B cell (primary cell): Measurements from ENCODE around the gene CDT1. TPM values are rescaled to one million over a fixed set of nuclear protein-coding genes. Genes with fewer than 3 reads are reported as not detected.

Experiments used
- ATAC-seq: fragments of 200-7000 bp; cut with Tn5 transposase; one replicate; pipeline ENCODE4 v1.10.0; 2021; ENCODE audit warnings: low read depth, mild to moderate bottlenecking, moderate number of reproducible peaks, moderate library complexity
- CTCF ChIA-PET: fragments of 350-600 bp; sonication (Branson Sonifier 250); formaldehyde crosslinking; loops from one replicate; lab custom pipeline; 2021; ENCODE audit warnings: antibody characterized with exemption, inconsistent platforms; lab: Charles Lee
- POLR2A ChIA-PET: fragments of 350-600 bp; sonication (Branson Sonifier 250); formaldehyde crosslinking; loops from one replicate; lab custom pipeline; 2021; ENCODE audit warnings: antibody characterized with exemption; lab: Charles Lee
- DNase-seq: peaks from one replicate; pipeline ENCODE4 v3.0.0; 2013
- H2AFZ ChIP-seq: 2 replicates; pipeline ENCODE4 v1.6.1; 2012; ENCODE audit warnings: mild to moderate bottlenecking, low read depth, low read length; ENCODE audit not compliant: insufficient read depth, poor library complexity, severe bottlenecking
- H3K27ac ChIP-seq, 2 donors: 1 replicate in 1 of 2; 2 replicates in 1 of 2; pipeline ENCODE4 v1.5.1; 2012 to 2013; ENCODE audit warnings: low read length in 2 of 2, mild to moderate bottlenecking in 2 of 2, moderate library complexity in 1 of 2
- H3K27me3 ChIP-seq, 4 experiments: fragments of 200-600 bp in 1 of 4; sonication (generic) in 1 of 4; replicated peaks in 1 of 4; 1 replicate in 2 of 4; 2 replicates in 2 of 4; pipeline versions ENCODE4 v1.6.1 to v1.7.0; 2013 to 2016; ENCODE audit warnings: low read length in 3 of 4, mild to moderate bottlenecking in 2 of 4, mixed read lengths in 1 of 4, moderate library complexity in 1 of 4; ENCODE audit not compliant: insufficient read depth in 4 of 4, control insufficient read depth in 3 of 4; ENCODE audit errors: control extremely low read depth in 1 of 4
- H3K36me3 ChIP-seq, 2 experiments: replicated peaks in 1 of 2; 1 replicate in 1 of 2; 2 replicates in 1 of 2; pipeline versions ENCODE4 v1.6.1 to v1.7.1; 2013; ENCODE audit warnings: low read length in 1 of 2; ENCODE audit not compliant: insufficient read depth in 2 of 2, control insufficient read depth in 1 of 2; ENCODE audit errors: control extremely low read depth in 1 of 2, extremely low read depth in 1 of 2
- H3K4me1 ChIP-seq, 2 donors: fragments of 200-600 bp in 1 of 2; sonication (generic) in 1 of 2; 1 replicate in 1 of 2; 2 replicates in 1 of 2; pipeline versions ENCODE4 v1.5.1 to v1.6.1; 2013 to 2017; ENCODE audit warnings: low read length in 2 of 2; ENCODE audit not compliant: control insufficient read depth in 2 of 2, insufficient read depth in 2 of 2
- H3K4me2 ChIP-seq: replicated peaks from 2 replicates; pipeline ENCODE3; 2012; ENCODE audit warnings: mild to moderate bottlenecking, low read depth, low read length; ENCODE audit not compliant: poor library complexity, severe bottlenecking
- H3K4me3 ChIP-seq, 5 experiments: fragments of 200-600 bp in 1 of 5; sonication (generic) in 1 of 5; 1 replicate in 3 of 5; 2 replicates in 2 of 5; pipeline versions ENCODE4 v1.5.1 to v1.7.0; 2011 to 2016; ENCODE audit warnings: low read length in 4 of 5, mild to moderate bottlenecking in 4 of 5, low read depth in 2 of 5, control low read depth in 1 of 5, moderate library complexity in 1 of 5; ENCODE audit not compliant: insufficient read depth in 1 of 5; ENCODE audit errors: control extremely low read depth in 1 of 5, extremely low read depth in 1 of 5
- H3K79me2 ChIP-seq: fragments of 200-600 bp; sonication (generic); one replicate; pipeline ENCODE4 v1.6.0; 2016; ENCODE audit warnings: low read length; ENCODE audit not compliant: control insufficient read depth, insufficient read depth
- H3K9ac ChIP-seq: fragments of 200-600 bp; sonication (generic); 2 replicates; pipeline ENCODE4 v1.6.1; 2017; ENCODE audit warnings: mild to moderate bottlenecking, low read length, moderate library complexity
- H3K9me3 ChIP-seq, 3 donors: one replicate each; pipeline versions ENCODE4 v1.6.1 to v1.7.1; 2013; ENCODE audit warnings: low read length in 2 of 3; ENCODE audit not compliant: control insufficient read depth in 2 of 3, insufficient read depth in 1 of 3; ENCODE audit errors: control extremely low read depth in 1 of 3
- H4K20me1 ChIP-seq: 2 replicates; pipeline ENCODE4 v1.6.0; 2012; ENCODE audit warnings: mild to moderate bottlenecking, low read length; ENCODE audit not compliant: insufficient read depth, control insufficient read depth, poor library complexity, severe bottlenecking
- H3K27ac Mint-ChIP-seq: one replicate; pipeline ENCODE4 v1.8.0; 2021; ENCODE audit warnings: mixed read lengths
- H3K27me3 Mint-ChIP-seq: one replicate; pipeline ENCODE4 v1.8.0; 2021; ENCODE audit warnings: mixed read lengths
- H3K4me1 Mint-ChIP-seq: one replicate; pipeline ENCODE4 v1.8.0; 2021; ENCODE audit warnings: mixed read lengths
- H3K4me3 Mint-ChIP-seq: one replicate; pipeline ENCODE4 v1.8.0; 2021; ENCODE audit warnings: mixed read lengths
- H3K9me3 Mint-ChIP-seq: one replicate; pipeline ENCODE4 v1.8.0; 2022; ENCODE audit warnings: mixed read lengths; ENCODE audit not compliant: insufficient read depth
- EZH2 ChIP-seq: IDR thresholded peaks from 2 replicates; pipeline ENCODE4 v1.6.1; 2012; ENCODE audit warnings: borderline replicate concordance, low read depth, mild to moderate bottlenecking, moderate library complexity, low read length; ENCODE audit not compliant: insufficient read depth, poor library complexity, severe bottlenecking
- WGBS: methylation state at CpG from one replicate; pipeline ENCODE4 v1.1.5; 2013; ENCODE audit warnings: missing lambda C conversion rate; ENCODE audit not compliant: insufficient coverage; 5-methylcytosine and 5-hydroxymethylcytosine counted together
- intact Hi-C: fragments of 100-400 bp; cut with micrococcal nuclease; formaldehyde crosslinking; loops from one replicate; pipeline ENCODE4 v1.10.0; 2022
- polyA plus RNA-seq: library from polyadenylated mRNA; depleted of rRNA; stranded (reverse); fragments of >200 nt; gene quantifications from 2 replicates; pipeline ENCODE4 v1.2.3, GENCODE V29; 2012
- total RNA-seq, 2 donors: library from RNA; stranded (reverse); fragments of 120-200 nt in 1 of 2; gene quantifications; 1 replicate in 1 of 2; 2 replicates in 1 of 2; pipeline versions ENCODE4 v1.2.3 to v1.2.4, GENCODE V29; 2013 to 2022
- TF ChIP-seq, protein P1 (sequence below): fragments of 200-600 bp; IDR thresholded peaks from one replicate; pipeline ENCODE4 v1.8.0; 2022; ENCODE audit warnings: antibody characterized with exemption, mild to moderate bottlenecking

CDT1 gene
- total and polyA plus RNA-seq, 2 donors (not counting 1 experiment from before 2014, with no cell fraction given): 0.27 to 0.36 TPM

DNA sequence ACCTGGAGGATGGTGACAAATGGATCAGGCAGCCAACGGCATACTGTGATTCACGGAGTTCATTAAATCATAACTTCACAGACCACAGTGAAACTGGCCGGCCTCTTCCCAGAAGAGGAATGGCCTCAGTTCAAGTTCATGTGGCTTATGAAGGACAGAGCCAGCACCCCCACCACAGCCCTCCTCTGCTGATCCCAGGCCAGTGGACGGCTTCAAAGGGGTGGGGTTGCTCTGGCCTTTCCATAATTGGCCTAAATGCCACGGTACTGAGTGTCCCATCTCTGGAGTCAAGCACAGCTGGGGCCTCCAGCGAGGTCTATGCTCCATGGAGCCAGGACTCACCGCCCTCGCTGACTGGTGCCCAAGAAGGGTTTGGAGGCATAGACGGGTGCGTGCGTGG is 31.8 kb downstream of the CDT1 start:
- Mint-ChIP-seq H3K4me1 (peaks cover 2% of the 10 kb centered on the region), H3K27me3 (no peaks in the 10 kb centered on the region), H3K9me3 (no peaks in the 10 kb centered on the region), H3K27ac (no peak overlapping the region), H3K4me3 (no peak overlapping the region)
- no peak for ATAC-seq
- Histone ChIP-seq H3K9ac (no peak overlapping the region), H3K36me3 (peaks cover 0 to 10% of the 10 kb centered on the region in 2 experiments), H3K9me3 (no peaks in the 10 kb centered on the region), H3K4me1 (no peaks in the 10 kb centered on the region), H3K4me3 (no peak overlapping the region), H3K4me2 (no peak overlapping the region), H2AFZ (no peak overlapping the region), H3K27ac (no peak overlapping the region), H3K27me3 (no peaks in the 10 kb centered on the region), H4K20me1 (no peaks in the 10 kb centered on the region), H3K79me2 (no peaks in the 10 kb centered on the region)
- WGBS: 92% methylated on average over 11 of the region's 11 CpGs
- POLR2A ChIA-PET: no interaction called here
- no peak for DNase-seq
- TF ChIP-seq, protein P1, sequence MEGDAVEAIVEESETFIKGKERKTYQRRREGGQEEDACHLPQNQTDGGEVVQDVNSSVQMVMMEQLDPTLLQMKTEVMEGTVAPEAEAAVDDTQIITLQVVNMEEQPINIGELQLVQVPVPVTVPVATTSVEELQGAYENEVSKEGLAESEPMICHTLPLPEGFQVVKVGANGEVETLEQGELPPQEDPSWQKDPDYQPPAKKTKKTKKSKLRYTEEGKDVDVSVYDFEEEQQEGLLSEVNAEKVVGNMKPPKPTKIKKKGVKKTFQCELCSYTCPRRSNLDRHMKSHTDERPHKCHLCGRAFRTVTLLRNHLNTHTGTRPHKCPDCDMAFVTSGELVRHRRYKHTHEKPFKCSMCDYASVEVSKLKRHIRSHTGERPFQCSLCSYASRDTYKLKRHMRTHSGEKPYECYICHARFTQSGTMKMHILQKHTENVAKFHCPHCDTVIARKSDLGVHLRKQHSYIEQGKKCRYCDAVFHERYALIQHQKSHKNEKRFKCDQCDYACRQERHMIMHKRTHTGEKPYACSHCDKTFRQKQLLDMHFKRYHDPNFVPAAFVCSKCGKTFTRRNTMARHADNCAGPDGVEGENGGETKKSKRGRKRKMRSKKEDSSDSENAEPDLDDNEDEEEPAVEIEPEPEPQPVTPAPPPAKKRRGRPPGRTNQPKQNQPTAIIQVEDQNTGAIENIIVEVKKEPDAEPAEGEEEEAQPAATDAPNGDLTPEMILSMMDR: no peak
- no peak for TF ChIP-seq EZH2
- intact Hi-C loops: no loop called here
- CTCF ChIA-PET: no interaction called here

DNA sequence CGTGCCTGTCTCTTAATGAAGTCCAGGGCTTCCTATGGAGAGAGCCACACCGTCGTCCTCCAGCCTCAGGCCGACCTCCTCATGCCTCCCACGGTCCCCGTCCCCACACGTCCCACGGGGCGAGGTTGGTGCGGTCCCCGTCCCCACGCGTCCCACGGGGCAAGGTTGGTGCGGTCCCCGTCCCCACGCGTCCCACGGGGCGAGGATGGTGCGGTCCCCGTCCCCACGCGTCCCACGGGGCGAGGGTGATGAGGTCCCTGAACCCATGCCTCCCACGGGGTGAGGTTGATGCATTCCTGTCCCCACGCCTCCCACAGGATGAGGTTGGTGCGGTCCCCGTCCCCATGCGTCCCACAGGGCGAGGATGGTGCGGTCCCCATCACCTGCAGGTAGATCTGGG is 32.2 kb downstream of the CDT1 start:
- no peaks in the 10 kb centered on the region for H3K27me3 ChIP-seq
- H3K4me3 ChIP-seq: no peak overlapping the region
- intact Hi-C loops: no loop called here
- peaks cover 0 to 11% of the 10 kb centered on the region in 2 experiments for H3K36me3 ChIP-seq
- ChIA-PET POLR2A (interaction anchor here (0.7 kb wide), 1 partner anchor 345 kb away, joined by 4 read pairs; no protein-coding TSS in a partner anchor), CTCF (no interaction called here)
- no peaks in the 10 kb centered on the region for H3K79me2 ChIP-seq
- H3K4me3 Mint-ChIP-seq: no peak overlapping the region
- no peaks in the 10 kb centered on the region for H3K27me3 Mint-ChIP-seq
- H3K9ac ChIP-seq: no peak overlapping the region
- H3K4me1 Mint-ChIP-seq: peaks cover 2% of the 10 kb centered on the region
- DNase-seq: no peak
- no peaks in the 10 kb centered on the region for H4K20me1 ChIP-seq
- H3K4me1 ChIP-seq: no peaks in the 10 kb centered on the region
- H3K4me2 ChIP-seq: no peak overlapping the region
- H3K27ac ChIP-seq: no peak overlapping the region
- 61% methylated on average over 20 of the region's 33 CpGs for WGBS
- no peaks in the 10 kb centered on the region for H3K9me3 Mint-ChIP-seq
- H3K27ac Mint-ChIP-seq: no peak overlapping the region
- no peak overlapping the region for H2AFZ ChIP-seq
- no peak for TF ChIP-seq EZH2
- TF ChIP-seq, protein P1: no peak
- no peaks in the 10 kb centered on the region for H3K9me3 ChIP-seq
- ATAC-seq: no peak
